Activated naive CD8-positive, alpha-beta T cell treated with anti-CD3 and anti-CD28 coated beads for 36 hours (primary cell): ENCODE measurements around the gene AGXT. TPM values are rescaled to one million over a fixed set of nuclear protein-coding genes. Genes with fewer than 3 reads are reported as not detected.

Experiments
- DNase-seq: peaks from one replicate; pipeline ENCODE4 v3.0.0; 2021
- H3K27ac Mint-ChIP-seq: one replicate; pipeline ENCODE4 v1.8.0; 2022; ENCODE audit warnings: mild to moderate bottlenecking, moderate library complexity, mixed read lengths
- H3K27me3 Mint-ChIP-seq: one replicate; pipeline ENCODE4 v1.8.0; 2022; ENCODE audit warnings: mild to moderate bottlenecking, mixed read lengths
- H3K36me3 Mint-ChIP-seq: one replicate; pipeline ENCODE4 v1.8.0; 2021; ENCODE audit warnings: mild to moderate bottlenecking, mixed read lengths
- H3K4me1 Mint-ChIP-seq: one replicate; pipeline ENCODE4 v1.8.0; 2021; ENCODE audit warnings: mixed read lengths
- H3K4me3 Mint-ChIP-seq: one replicate; pipeline ENCODE4 v1.8.0; 2022; ENCODE audit warnings: mild to moderate bottlenecking, moderate library complexity, mixed read lengths
- H3K9me3 Mint-ChIP-seq: one replicate; pipeline ENCODE4 v1.8.0; 2022; ENCODE audit warnings: mixed read lengths
- total RNA-seq, 2 experiments: library from RNA; stranded (reverse); gene quantifications; one replicate each; pipeline ENCODE4 v1.2.3, GENCODE V29; 2021

The AGXT gene
- total RNA-seq = not detected

- Mint-ChIP-seq H3K36me3 (no peaks in the 10 kb centered on the region), H3K9me3 (no peaks in the 10 kb centered on the region), H3K27ac (no peak within 1 kb of the TSS), H3K4me1 (peaks cover 5% of the 10 kb centered on the region), H3K4me3 (no peak within 1 kb of the TSS), H3K27me3 (no peaks in the 10 kb centered on the region)
- DNase-seq = no peak
Observed at GRCh38 chr2:240868286-240869108, at the start of gene AGXT. TSS of gene AGXT (plus strand) at chr2:240868824. CDS start at chr2:240868866, 42 bp downstream.

- peak overlapping the region; percentile 29 for H3K4me3 Mint-ChIP-seq
- peaks cover 44% of the 10 kb centered on the region for H3K27me3 Mint-ChIP-seq
- H3K27ac Mint-ChIP-seq = no peak overlapping the region
- H3K9me3 Mint-ChIP-seq = peaks cover 1% of the 10 kb centered on the region
- peak; percentile 12 for DNase-seq
- H3K4me1 Mint-ChIP-seq = peaks cover 6% of the 10 kb centered on the region
- peaks cover 2% of the 10 kb centered on the region for H3K36me3 Mint-ChIP-seq
Observed at GRCh38 chr2:240819126-240819857, 49.3 kb upstream of the AGXT start.

- DNase-seq = peak; percentile 43
- Mint-ChIP-seq H3K4me1 (peaks cover 6% of the 10 kb centered on the region), H3K9me3 (no peaks in the 10 kb centered on the region), H3K27ac (no peak within 1 kb of the TSS), H3K36me3 (peaks cover 2% of the 10 kb centered on the region), H3K4me3 (peak within 1 kb of the TSS; percentile 78), H3K27me3 (peaks cover 52% of the 10 kb centered on the region)
Observed at GRCh38 chr2:240819858-240820606, 48.6 kb upstream of the AGXT start, which contains the start of gene KIF1A. TSS of gene KIF1A (minus strand) at chr2:240820219. CDS start at chr2:240797752, 22,467 bp downstream.

GRCh38 chr2:240820607-240821428 is 47.8 kb upstream of the AGXT start:
- peaks cover 60% of the 10 kb centered on the region for H3K27me3 Mint-ChIP-seq
- H3K36me3 Mint-ChIP-seq = peaks cover 2% of the 10 kb centered on the region
- no peaks in the 10 kb centered on the region for H3K9me3 Mint-ChIP-seq
- peak overlapping the region; percentile 78 for H3K4me3 Mint-ChIP-seq
- peaks cover 6% of the 10 kb centered on the region for H3K4me1 Mint-ChIP-seq
- DNase-seq = peak; percentile 54
- H3K27ac Mint-ChIP-seq = no peak overlapping the region

- H3K4me1 Mint-ChIP-seq = peaks cover 6% of the 10 kb centered on the region
- no peaks in the 10 kb centered on the region for H3K9me3 Mint-ChIP-seq
- H3K4me3 Mint-ChIP-seq = peak overlapping the region; percentile 78
- no peak for DNase-seq
- no peak overlapping the region for H3K27ac Mint-ChIP-seq
- H3K36me3 Mint-ChIP-seq = peaks cover 2% of the 10 kb centered on the region
- H3K27me3 Mint-ChIP-seq = peaks cover 64% of the 10 kb centered on the region
Observed at GRCh38 chr2:240821429-240821778, 47.2 kb upstream of the AGXT start.

GRCh38 chr2:240822280-240822847 is 46.3 kb upstream of the AGXT start:
- peaks cover 6% of the 10 kb centered on the region for H3K4me1 Mint-ChIP-seq
- no peak for DNase-seq

GRCh38 chr2:240823449-240824336 is 44.9 kb upstream of the AGXT start:
- Mint-ChIP-seq H3K9me3 (no peaks in the 10 kb centered on the region), H3K36me3 (peaks cover 2% of the 10 kb centered on the region), H3K27me3 (peaks cover 75% of the 10 kb centered on the region), H3K4me1 (peaks cover 6% of the 10 kb centered on the region), H3K4me3 (no peak overlapping the region), H3K27ac (no peak overlapping the region)
- DNase-seq = no peak

More at GRCh38 chr2:240822280-240822847, 46.3 kb upstream of the AGXT start:
- H3K27me3 Mint-ChIP-seq = peaks cover 72% of the 10 kb centered on the region
- no peak overlapping the region for H3K4me3 Mint-ChIP-seq
- H3K27ac Mint-ChIP-seq = no peak overlapping the region
- H3K9me3 Mint-ChIP-seq = no peaks in the 10 kb centered on the region
- peaks cover 2% of the 10 kb centered on the region for H3K36me3 Mint-ChIP-seq

GRCh38 chr2:240825476-240825875 is 43.1 kb upstream of the AGXT start:
- H3K9me3 Mint-ChIP-seq = no peaks in the 10 kb centered on the region
- peaks cover 88% of the 10 kb centered on the region for H3K27me3 Mint-ChIP-seq
- H3K4me1 Mint-ChIP-seq = peaks cover 6% of the 10 kb centered on the region
- no peak overlapping the region for H3K4me3 Mint-ChIP-seq
- no peak for DNase-seq
- H3K27ac Mint-ChIP-seq = no peak overlapping the region
- H3K36me3 Mint-ChIP-seq = peaks cover 2% of the 10 kb centered on the region

GRCh38 chr2:240831594-240832204 is 36.9 kb upstream of the AGXT start:
- no peak overlapping the region for H3K27ac Mint-ChIP-seq
- H3K27me3 Mint-ChIP-seq = peaks cover 33% of the 10 kb centered on the region
- no peaks in the 10 kb centered on the region for H3K36me3 Mint-ChIP-seq
- peaks cover 5% of the 10 kb centered on the region for H3K4me1 Mint-ChIP-seq
- DNase-seq = no peak
- H3K9me3 Mint-ChIP-seq = no peaks in the 10 kb centered on the region
- peak overlapping the region; percentile 72 for H3K4me3 Mint-ChIP-seq

- Mint-ChIP-seq H3K4me3 (peak overlapping the region; percentile 72), H3K9me3 (no peaks in the 10 kb centered on the region), H3K36me3 (no peaks in the 10 kb centered on the region), H3K4me1 (peaks cover 5% of the 10 kb centered on the region), H3K27ac (no peak overlapping the region), H3K27me3 (peaks cover 29% of the 10 kb centered on the region)
- DNase-seq = peak; percentile 98
Observed at GRCh38 chr2:240832205-240832727, 36.4 kb upstream of the AGXT start.

GRCh38 chr2:240832921-240833494 is 35.6 kb upstream of the AGXT start:
- no peak overlapping the region for H3K4me3 Mint-ChIP-seq
- H3K36me3 Mint-ChIP-seq = no peaks in the 10 kb centered on the region
- H3K4me1 Mint-ChIP-seq = peaks cover 5% of the 10 kb centered on the region
- no peak for DNase-seq
- H3K27ac Mint-ChIP-seq = no peak overlapping the region
- H3K27me3 Mint-ChIP-seq = peaks cover 25% of the 10 kb centered on the region
- no peaks in the 10 kb centered on the region for H3K9me3 Mint-ChIP-seq

GRCh38 chr2:240833724-240834285 is 34.8 kb upstream of the AGXT start:
- H3K27me3 Mint-ChIP-seq = peaks cover 18% of the 10 kb centered on the region
- no peaks in the 10 kb centered on the region for H3K36me3 Mint-ChIP-seq
- no peaks in the 10 kb centered on the region for H3K9me3 Mint-ChIP-seq
- no peak overlapping the region for H3K27ac Mint-ChIP-seq
- no peak overlapping the region for H3K4me3 Mint-ChIP-seq
- no peak for DNase-seq
- peaks cover 5% of the 10 kb centered on the region for H3K4me1 Mint-ChIP-seq
